Measurements from ENCODE around the gene KSR2. TPM values are rescaled to one million over a fixed set of nuclear protein-coding genes. Genes with fewer than 3 reads are reported as not detected.

The KSR2 gene
- total and polyA plus RNA-seq, 2 donors (not counting 3 experiments of a cell fraction or from before 2014, with no cell fraction given), result 2.1 to 5.2 TPM

- H3K36me3 ChIP-seq (ENCODE audit: control insufficient read depth in 2 of 2, extremely low read depth in 1 of 2, insufficient read depth in 2 of 2, low read length in 2 of 2), result no peaks in the 10 kb centered on the region
- no peaks in the 10 kb centered on the region for H3K9me3 ChIP-seq (replicated peaks; ENCODE audit: control insufficient read depth, insufficient read depth, low read length)
- H3K4me1 ChIP-seq (ENCODE audit: control insufficient read depth, extremely low read depth, insufficient read depth, low read length), result peaks cover 4% of the 10 kb centered on the region
- H3K9ac ChIP-seq (replicated peaks; ENCODE audit: extremely low read depth, insufficient read depth, low read length), result no peak overlapping the region
- no peaks in the 10 kb centered on the region for H3K9me1 ChIP-seq (replicated peaks; ENCODE audit: control insufficient read depth, extremely low read depth, insufficient read depth, low read length)
- H3K4me3 ChIP-seq (replicated peaks in 1 of 3; ENCODE audit: insufficient read depth in 1 of 3, low read depth in 1 of 3, low read length in 3 of 3), result no peak overlapping the region
- ChIA-PET CTCF (interaction anchor here (1.4 to 2.0 kb wide), 2 partner anchors 92 to 129 kb away, joined by 4 to 5 read pairs; no protein-coding TSS in a partner anchor), POLR2A (no interaction called here)
- no TSS peak for BruUV-seq (replicated peaks)
- intact Hi-C loops (cut with micrococcal nuclease), result no loop called here
- H2AFZ ChIP-seq (ENCODE audit: low read depth, low read length), result no peak overlapping the region
- no peaks in the 10 kb centered on the region for H4K20me1 ChIP-seq (replicated peaks; ENCODE audit: control insufficient read depth, extremely low read depth, insufficient read depth, low read length)
- H3K27me3 ChIP-seq (ENCODE audit: control insufficient read depth in 2 of 2, insufficient read depth in 2 of 2, low read length in 2 of 2), result no peaks in the 10 kb centered on the region
- no peaks in the 10 kb centered on the region for H3K79me2 ChIP-seq (ENCODE audit: control insufficient read depth, insufficient read depth, low read length)
- DNase-seq (ENCODE audit: low read depth, low spot score), result no peak
- TF ChIP-seq POLR2A (IDR thresholded peaks at IDR 0.05; ENCODE audit: low read depth, low read length) (no peak), MAX (IDR thresholded peaks at IDR 0.05; ENCODE audit: insufficient read depth, insufficient read length) (no peak), GATA2 (IDR thresholded peaks at IDR 0.05; ENCODE audit: insufficient read depth, insufficient read length, low read depth, low read length) (no peak), EZH2 (IDR thresholded peaks at IDR 0.05; ENCODE audit: borderline replicate concordance, low read depth, low read length, severe bottlenecking) (no peak)
- no peak overlapping the region for H3K27ac ChIP-seq (ENCODE audit: insufficient read depth, low read depth, low read length)
- FAIRE-seq, result no peak
- dilution Hi-C loops (cut with MboI; ENCODE audit: extremely low pct_ligation_motif_present, low sequenced_read_pairs), result no loop called here
- H3K4me2 ChIP-seq (ENCODE audit: insufficient read depth, low read length), result no peak overlapping the region
Observed at GRCh38 chr12:117459229-117459628, 509.6 kb downstream of the KSR2 start.

GRCh38 chr12:117457189-117457588 is 511.6 kb downstream of the KSR2 start:
- CTCF ChIA-PET, result interaction anchor here (1.2 kb wide), 1 partner anchor 249 kb away, joined by 3 read pairs; no protein-coding TSS in a partner anchor

More at GRCh38 chr12:117457189-117457588, 511.6 kb downstream of the KSR2 start:
- dilution Hi-C loops (cut with MboI; ENCODE audit: extremely low pct_ligation_motif_present, low sequenced_read_pairs) (no loop called here), intact Hi-C loops (cut with micrococcal nuclease) (no loop called here)
- no peaks in the 10 kb centered on the region for H3K27me3 ChIP-seq (ENCODE audit: control insufficient read depth in 2 of 2, insufficient read depth in 2 of 2, low read length in 2 of 2)
- no peak overlapping the region for H3K9ac ChIP-seq (replicated peaks; ENCODE audit: extremely low read depth, insufficient read depth, low read length)
- FAIRE-seq (no peak), DNase-seq (ENCODE audit: low read depth, low spot score) (no peak)
- POLR2A ChIA-PET, result no interaction called here
- no peaks in the 10 kb centered on the region for H3K9me1 ChIP-seq (replicated peaks; ENCODE audit: control insufficient read depth, extremely low read depth, insufficient read depth, low read length)
- no peaks in the 10 kb centered on the region for H3K9me3 ChIP-seq (replicated peaks; ENCODE audit: control insufficient read depth, insufficient read depth, low read length)
- no peak overlapping the region for H2AFZ ChIP-seq (ENCODE audit: low read depth, low read length)
- TF ChIP-seq MYC (IDR thresholded peaks at IDR 0.05; ENCODE audit: low read depth, low read length) (no peak), POLR2A (IDR thresholded peaks at IDR 0.05; ENCODE audit: low read depth, low read length) (no peak), MAX (IDR thresholded peaks at IDR 0.05; ENCODE audit: insufficient read depth, insufficient read length) (no peak), JUN (IDR thresholded peaks at IDR 0.05; ENCODE audit: borderline replicate concordance, insufficient read depth, insufficient read length, low read depth) (no peak), CTCF (IDR thresholded peaks at IDR 0.05; ENCODE audit: extremely low read depth in 1 of 2, insufficient read depth in 1 of 2, low read depth in 1 of 2, low read length in 2 of 2) (no peak), EZH2 (IDR thresholded peaks at IDR 0.05; ENCODE audit: borderline replicate concordance, low read depth, low read length, severe bottlenecking) (no peak), POLR2AphosphoS5 (IDR thresholded peaks at IDR 0.05; ENCODE audit: insufficient read depth, low read depth, low read length) (no peak), GATA2 (IDR thresholded peaks at IDR 0.05; ENCODE audit: insufficient read depth, insufficient read length, low read depth, low read length) (no peak), FOS (IDR thresholded peaks at IDR 0.05; ENCODE audit: borderline replicate concordance, insufficient read depth, low read length) (no peak)
- no peaks in the 10 kb centered on the region for H3K79me2 ChIP-seq (ENCODE audit: control insufficient read depth, insufficient read depth, low read length)
- no peak overlapping the region for H3K4me2 ChIP-seq (ENCODE audit: insufficient read depth, low read length)
- H3K27ac ChIP-seq (ENCODE audit: insufficient read depth, low read depth, low read length), result no peak overlapping the region
- no peak overlapping the region for H3K4me3 ChIP-seq (replicated peaks in 1 of 3; ENCODE audit: insufficient read depth in 1 of 3, low read depth in 1 of 3, low read length in 3 of 3)
- no peaks in the 10 kb centered on the region for H4K20me1 ChIP-seq (replicated peaks; ENCODE audit: control insufficient read depth, extremely low read depth, insufficient read depth, low read length)
- peaks cover 4% of the 10 kb centered on the region for H3K4me1 ChIP-seq (ENCODE audit: control insufficient read depth, extremely low read depth, insufficient read depth, low read length)
- H3K36me3 ChIP-seq (ENCODE audit: control insufficient read depth in 2 of 2, extremely low read depth in 1 of 2, insufficient read depth in 2 of 2, low read length in 2 of 2), result no peaks in the 10 kb centered on the region
- no TSS peak for BruUV-seq (replicated peaks)

Data from endothelial cell of umbilical vein (primary cell).